Measurements from ENCODE around the gene CDKN1B. TPM values are rescaled to one million over a fixed set of nuclear protein-coding genes. Genes with fewer than 3 reads are reported as not detected.

Gene CDKN1B
- total RNA-seq, 6 experiments from 2014 or later, result 18.3 to 28.6 (median 24.5) TPM

DNA sequence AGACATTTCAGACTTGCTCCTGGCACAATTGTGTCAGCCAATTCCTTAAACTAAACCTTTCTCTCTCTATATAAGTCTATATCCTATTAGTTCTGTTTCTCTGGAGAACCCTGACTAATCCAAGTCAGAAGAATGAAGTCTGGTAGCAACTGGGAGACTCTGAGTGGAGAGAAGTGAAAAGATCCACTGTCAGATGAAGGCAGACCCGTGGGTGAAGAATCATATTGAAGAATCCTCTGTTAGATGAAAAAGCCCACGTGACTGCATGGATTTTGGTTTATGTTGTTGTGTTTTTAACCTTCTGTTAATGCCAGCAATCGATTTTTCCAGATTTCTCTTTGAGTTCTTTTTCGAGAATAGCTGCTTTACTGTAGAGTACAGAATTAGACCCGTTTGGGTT, 38.8 kb downstream of the CDKN1B start:
- no peaks in the 10 kb centered on the region for H3K9me3 ChIP-seq
- DNase-seq (no peak), ATAC-seq (no peak)
- no peak overlapping the region for H3K27ac ChIP-seq
- H3K36me3 ChIP-seq, result no peaks in the 10 kb centered on the region
- no peak for TF ChIP-seq POLR2A (IDR thresholded peaks at IDR 0.05)
- no peak for TF ChIP-seq CTCF (IDR thresholded peaks at IDR 0.05)
- intact Hi-C loops (cut with DNase I), result no loop called here
- 70% methylated on average over 5 of the region's 5 CpGs for WGBS (ENCODE audit: insufficient coverage, low coverage, low lambda C conversion rate, missing lambda C conversion rate)
- H3K27me3 ChIP-seq, result no peaks in the 10 kb centered on the region
- no peaks in the 10 kb centered on the region for H3K4me1 ChIP-seq
- no peak overlapping the region for H3K4me3 ChIP-seq

- H3K4me3 ChIP-seq, result no peak overlapping the region
- H3K36me3 ChIP-seq, result no peaks in the 10 kb centered on the region
- WGBS (ENCODE audit: insufficient coverage, low coverage, low lambda C conversion rate, missing lambda C conversion rate), result 80% methylated on average over 2 of the region's 2 CpGs
- no peaks in the 10 kb centered on the region for H3K27me3 ChIP-seq
- H3K4me1 ChIP-seq, result no peaks in the 10 kb centered on the region
- ATAC-seq (no peak), DNase-seq (no peak)
- intact Hi-C loops (cut with DNase I), result no loop called here
- H3K9me3 ChIP-seq, result no peaks in the 10 kb centered on the region
- no peak overlapping the region for H3K27ac ChIP-seq
- TF ChIP-seq CTCF (IDR thresholded peaks at IDR 0.05), result no peak
Observed at GRCh38 chr12:12757121-12757520, 40.0 kb downstream of the CDKN1B start.

DNA sequence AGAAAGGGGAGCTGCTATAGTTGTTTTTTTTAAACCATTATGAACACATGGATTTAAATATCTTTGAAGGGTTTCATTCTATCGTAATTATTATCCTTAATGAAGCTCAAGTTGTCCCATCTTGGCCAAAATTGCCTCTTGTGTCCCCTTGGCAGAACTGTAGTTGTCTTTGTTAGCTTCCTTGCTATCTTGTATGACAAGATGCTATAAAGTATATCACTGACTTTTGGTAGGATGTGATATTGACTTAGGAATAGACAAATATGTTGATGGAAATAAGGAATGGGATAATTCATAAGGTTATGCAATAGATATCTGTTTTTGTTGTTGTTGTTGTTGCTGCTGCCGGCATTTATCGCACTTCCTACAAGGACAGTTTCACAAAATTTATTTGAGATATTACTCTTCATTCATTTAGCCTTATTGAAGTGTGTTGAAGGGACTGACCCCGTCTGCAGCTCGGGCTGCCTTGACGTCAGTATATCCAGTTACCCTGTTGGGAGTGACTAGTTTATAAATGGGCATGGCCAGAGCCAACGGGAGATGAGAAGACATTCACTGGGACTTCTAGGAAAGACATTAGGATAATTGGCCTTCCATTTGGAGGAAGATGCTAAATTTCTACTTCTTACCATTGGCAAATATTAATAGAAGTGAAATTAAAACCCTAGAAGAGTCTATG, 42.2 kb downstream of the CDKN1B start:
- Histone ChIP-seq H3K36me3 (no peaks in the 10 kb centered on the region), H3K9me3 (no peaks in the 10 kb centered on the region), H3K4me1 (no peaks in the 10 kb centered on the region), H3K4me3 (no peak overlapping the region), H3K27me3 (no peaks in the 10 kb centered on the region), H3K27ac (no peak overlapping the region)
- no peak for ATAC-seq
- TF ChIP-seq CTCF (IDR thresholded peaks at IDR 0.05), result no peak
- TF ChIP-seq POLR2A (IDR thresholded peaks at IDR 0.05), result no peak
- 98% methylated on average over 7 of the region's 7 CpGs for WGBS (ENCODE audit: insufficient coverage, low coverage, low lambda C conversion rate, missing lambda C conversion rate)
- intact Hi-C loops (cut with DNase I), result no loop called here
- DNase-seq, result no peak

DNA sequence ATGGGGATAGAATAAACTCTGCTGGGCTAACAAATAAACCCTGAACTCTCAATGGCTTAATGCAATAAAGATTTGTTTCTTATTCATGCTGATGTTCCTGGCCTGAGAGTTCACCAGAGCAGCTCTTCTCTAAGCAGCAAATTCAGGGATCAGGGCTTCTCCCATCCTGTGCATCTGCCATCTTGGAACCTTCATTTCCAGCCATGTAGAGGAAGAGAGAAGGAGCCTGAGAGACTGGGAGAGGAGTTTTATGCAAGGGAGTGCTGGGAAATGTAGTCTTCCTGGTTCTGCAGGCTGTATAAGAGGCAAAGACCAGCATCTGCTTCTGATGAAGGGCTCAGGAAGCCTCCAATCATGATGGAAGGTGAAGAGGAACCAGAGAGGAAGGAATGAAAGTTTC, 47.7 kb downstream of the CDKN1B start:
- intact Hi-C loops (cut with DNase I), result no loop called here
- ATAC-seq (no peak), DNase-seq (no peak)
- Histone ChIP-seq H3K36me3 (no peaks in the 10 kb centered on the region), H3K27me3 (no peaks in the 10 kb centered on the region), H3K27ac (no peak overlapping the region), H3K4me1 (no peaks in the 10 kb centered on the region), H3K9me3 (no peaks in the 10 kb centered on the region), H3K4me3 (no peak overlapping the region)
- TF ChIP-seq CTCF (IDR thresholded peaks at IDR 0.05) (no peak), POLR2A (IDR thresholded peaks at IDR 0.05) (no peak)

DNA sequence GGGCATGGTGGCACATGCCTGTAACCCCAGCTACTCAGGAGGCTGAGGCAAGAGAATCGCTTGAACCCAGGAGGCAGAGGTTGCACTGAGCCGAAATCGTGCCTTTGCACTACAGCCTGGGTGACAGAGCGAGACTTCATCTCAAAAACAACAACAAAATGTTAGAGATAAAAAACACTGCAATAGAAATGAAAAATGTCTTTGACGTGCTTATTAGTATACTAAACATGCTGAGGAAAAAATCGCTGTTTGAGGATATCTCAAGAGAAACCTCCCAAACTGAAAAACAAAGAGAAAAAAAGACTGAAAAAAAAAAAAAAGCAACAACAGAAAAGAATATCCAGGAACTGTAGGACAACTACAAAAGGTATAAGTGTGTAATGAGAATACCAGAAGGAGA, 53.1 kb downstream of the CDKN1B start:
- intact Hi-C loops (cut with DNase I), result no loop called here
- no peaks in the 10 kb centered on the region for H3K27me3 ChIP-seq
- H3K4me1 ChIP-seq, result no peaks in the 10 kb centered on the region
- WGBS (ENCODE audit: insufficient coverage, low coverage, low lambda C conversion rate, missing lambda C conversion rate), result 97% methylated on average over 6 of the region's 6 CpGs
- TF ChIP-seq POLR2A (IDR thresholded peaks at IDR 0.05) (no peak), CTCF (IDR thresholded peaks at IDR 0.05) (no peak)
- H3K9me3 ChIP-seq, result no peaks in the 10 kb centered on the region
- DNase-seq, result no peak
- H3K4me3 ChIP-seq, result no peak overlapping the region
- H3K36me3 ChIP-seq, result no peaks in the 10 kb centered on the region
- no peak overlapping the region for H3K27ac ChIP-seq
- no peak for ATAC-seq

Measured in right lobe of liver (tissue), 6 donors.